MM.1S (cell line): ENCODE results near the gene CACNB3.

ENCODE experiments used
- DNase-seq: peaks from one replicate; pipeline ENCODE4 v3.0.0-alpha.2; 2015
- H2AFZ ChIP-seq: fragments of 300-600 bp; sonication (generic); 2 replicates; pipeline ENCODE4 v1.6.0; 2016; ENCODE audit warnings: antibody characterized with exemption, low read length
- H3F3A ChIP-seq: fragments of 300-600 bp; sonication (generic); 2 replicates; pipeline ENCODE4 v1.6.1; 2016; ENCODE audit warnings: mild to moderate bottlenecking, antibody characterized with exemption, low read length, moderate library complexity, mixed read lengths; ENCODE audit not compliant: insufficient read depth
- H3K27ac ChIP-seq: fragments of 300-600 bp; sonication (generic); 2 replicates; pipeline ENCODE4 v1.5.1; 2016; ENCODE audit warnings: mild to moderate bottlenecking, low read length
- H3K27me3 ChIP-seq: fragments of 300-600 bp; sonication (generic); replicated peaks from 2 replicates; pipeline ENCODE4 v1.6.0; 2016; ENCODE audit warnings: low read length; ENCODE audit not compliant: insufficient read depth
- H3K36me3 ChIP-seq: fragments of 300-600 bp; sonication (generic); replicated peaks from 2 replicates; pipeline ENCODE4 v1.6.1; 2016; ENCODE audit warnings: mild to moderate bottlenecking, low read length, mixed read lengths; ENCODE audit not compliant: insufficient read depth
- H3K4me1 ChIP-seq: fragments of 300-600 bp; sonication (generic); 2 replicates; pipeline ENCODE4 v1.6.1; 2016; ENCODE audit warnings: low read length, mixed read lengths
- H3K4me2 ChIP-seq: fragments of 300-600 bp; sonication (generic); 2 replicates; pipeline ENCODE4 v1.6.0; 2016; ENCODE audit warnings: low read depth, low read length
- H3K4me3 ChIP-seq: fragments of 300-600 bp; sonication (generic); 2 replicates; pipeline ENCODE4 v1.5.1; 2016; ENCODE audit warnings: low read length, mixed read lengths
- H3K79me2 ChIP-seq: fragments of 300-600 bp; sonication (generic); 2 replicates; pipeline ENCODE4 v1.6.1; 2016; ENCODE audit warnings: mixed run types, low read length, mixed read lengths
- H3K9ac ChIP-seq: fragments of 300-600 bp; sonication (generic); 2 replicates; pipeline ENCODE4 v1.6.1; 2016; ENCODE audit warnings: low read length, mixed read lengths
- H3K9me2 ChIP-seq: fragments of 300-600 bp; sonication (generic); replicated peaks from 2 replicates; pipeline ENCODE4 v1.6.1; 2016; ENCODE audit warnings: mild to moderate bottlenecking, low read length, mixed read lengths; ENCODE audit not compliant: insufficient read depth
- H3K9me3 ChIP-seq: fragments of 300-600 bp; sonication (generic); replicated peaks from 2 replicates; pipeline ENCODE4 v1.6.1; 2016; ENCODE audit warnings: mild to moderate bottlenecking, low read length, mixed read lengths; ENCODE audit not compliant: insufficient read depth
- H4K20me1 ChIP-seq: fragments of 300-600 bp; sonication (generic); 2 replicates; pipeline ENCODE4 v1.6.1; 2016; ENCODE audit warnings: mild to moderate bottlenecking, low read length, moderate library complexity, mixed read lengths; ENCODE audit not compliant: insufficient read depth
- CTCF ChIP-seq: fragments of 300-600 bp; sonication (generic); IDR thresholded peaks from 2 replicates; pipeline ENCODE4 v1.5.1; 2016; ENCODE audit warnings: antibody characterized with exemption, low read length, mixed read lengths
- EZH2 ChIP-seq: fragments of 300-600 bp; sonication (generic); optimal IDR thresholded peaks from 2 replicates; pipeline ENCODE3; 2017; ENCODE audit warnings: low read depth, mild to moderate bottlenecking, antibody characterized with exemption, low read length, mixed read lengths
- EZH2phosphoT487 ChIP-seq: fragments of 300-600 bp; sonication (generic); IDR thresholded peaks from 2 replicates; pipeline ENCODE4 v1.6.1; 2018; ENCODE audit warnings: antibody characterized with exemption, low read length

The CACNB3 gene

GRCh38 chr12:48788854-48789775, 29.2 kb upstream of the CACNB3 start, which contains the start of gene ADCY6:
Gene ADCY6 (minus strand): TSS chr12:48789089. CDS start chr12:48783434, 5,655 bp downstream.
- TF ChIP-seq CTCF: no peak
- TF ChIP-seq EZH2: no peak
- TF ChIP-seq EZH2phosphoT487: no peak
- Histone ChIP-seq H3K9me2 (no peaks in the 10 kb centered on the region), H3K4me3 (peak within 1 kb of the TSS; percentile 98), H3K9ac (peak within 1 kb of the TSS; percentile 87), H4K20me1 (no peaks in the 10 kb centered on the region), H3K27ac (no peak within 1 kb of the TSS), H3K27me3 (no peaks in the 10 kb centered on the region), H3K9me3 (no peaks in the 10 kb centered on the region), H3F3A (no peaks in the 10 kb centered on the region), H3K4me2 (peak within 1 kb of the TSS; percentile 85), H3K79me2 (peaks cover 12% of the 10 kb centered on the region; the same call in 1 of the 2 replicates), H3K4me1 (peaks cover 7% of the 10 kb centered on the region), H2AFZ (peak within 1 kb of the TSS; percentile 99), H3K36me3 (no peaks in the 10 kb centered on the region)
- DNase-seq: peak; percentile 55

GRCh38 chr12:48789858-48790326, 28.4 kb upstream of the CACNB3 start:
- H4K20me1 ChIP-seq: no peaks in the 10 kb centered on the region
- no peaks in the 10 kb centered on the region for H3K9me3 ChIP-seq
- H3F3A ChIP-seq: no peaks in the 10 kb centered on the region
- peak overlapping the region; percentile 99 for H2AFZ ChIP-seq
- no peak overlapping the region for H3K27ac ChIP-seq
- no peaks in the 10 kb centered on the region for H3K27me3 ChIP-seq
- H3K4me2 ChIP-seq: peak overlapping the region; percentile 81
- no peaks in the 10 kb centered on the region for H3K9me2 ChIP-seq
- H3K36me3 ChIP-seq: no peaks in the 10 kb centered on the region
- peak overlapping the region; percentile 98 for H3K4me3 ChIP-seq
- no peak for DNase-seq
- peaks cover 7% of the 10 kb centered on the region for H3K4me1 ChIP-seq
- peak overlapping the region; percentile 87; the same call in 1 of the 2 replicates for H3K9ac ChIP-seq
- TF ChIP-seq EZH2 (no peak), CTCF (no peak), EZH2phosphoT487 (no peak)
- H3K79me2 ChIP-seq: peaks cover 12% of the 10 kb centered on the region; the same call in 1 of the 2 replicates

GRCh38 chr12:48793696-48794095, 24.6 kb upstream of the CACNB3 start:
- H2AFZ ChIP-seq: no peak overlapping the region
- H3K9me2 ChIP-seq: no peaks in the 10 kb centered on the region
- DNase-seq: no peak
- TF ChIP-seq CTCF (no peak), EZH2 (no peak), EZH2phosphoT487 (no peak)
- no peaks in the 10 kb centered on the region for H3K36me3 ChIP-seq
- no peaks in the 10 kb centered on the region for H3K27me3 ChIP-seq
- no peak overlapping the region for H3K4me2 ChIP-seq
- no peaks in the 10 kb centered on the region; the same call in 1 of the 2 replicates for H3K79me2 ChIP-seq
- no peak overlapping the region for H3K27ac ChIP-seq
- H3K9me3 ChIP-seq: no peaks in the 10 kb centered on the region
- H3K4me3 ChIP-seq: no peak overlapping the region
- no peaks in the 10 kb centered on the region for H4K20me1 ChIP-seq
- H3F3A ChIP-seq: no peaks in the 10 kb centered on the region
- peaks cover 7% of the 10 kb centered on the region for H3K4me1 ChIP-seq
- no peak overlapping the region for H3K9ac ChIP-seq
